ENCODE results near the gene AGBL5. TPM values are rescaled to one million over a fixed set of nuclear protein-coding genes. Genes with fewer than 3 reads are reported as not detected.

Gene AGBL5
- total and polyA plus RNA-seq, 2 of the 13 experiments (the other 11 are each of a cell fraction or from before 2014, with no cell fraction given): 55.9 to 73.3 TPM

- TF ChIP-seq ZNF18 (CRISPR knock-in tag; IDR thresholded peaks at IDR 0.05; ENCODE audit: insufficient replicate concordance) (peak; percentile 100), ATF3 (CRISPR knock-in tag; IDR thresholded peaks at IDR 0.05) (no peak; the same call in 1 of the 2 replicates), MIER2 (CRISPR knock-in tag; IDR thresholded peaks at IDR 0.05) (peak; percentile 85), ZNF674 (CRISPR knock-in tag; IDR thresholded peaks at IDR 0.05; ENCODE audit: low read depth) (no peak), ZNF800 (CRISPR knock-in tag; IDR thresholded peaks at IDR 0.05) (peak; percentile 77), TMF1 (CRISPR knock-in tag; IDR thresholded peaks at IDR 0.05; ENCODE audit: low read depth) (no peak), AKAP8 (CRISPR knock-in tag; IDR thresholded peaks at IDR 0.05) (no peak), ZNF781 (CRISPR knock-in tag; IDR thresholded peaks at IDR 0.05; ENCODE audit: borderline replicate concordance, not compliant biosample characterization) (no peak), ZNF572 (CRISPR knock-in tag; IDR thresholded peaks at IDR 0.05) (peak; percentile 79; the same call in 1 of the 2 replicates), ZNF251 (CRISPR knock-in tag; IDR thresholded peaks at IDR 0.05) (no peak), ZNF564 (CRISPR knock-in tag; IDR thresholded peaks at IDR 0.05) (peak; percentile 96), PAXIP1 (CRISPR knock-in tag; conservative IDR thresholded peaks at IDR 0.05) (peak; percentile 95), PREB (CRISPR knock-in tag; IDR thresholded peaks at IDR 0.05) (peak; percentile 24; the same call in 1 of the 2 replicates), ZNF317 (CRISPR knock-in tag; IDR thresholded peaks at IDR 0.05) (peak; percentile 88), ZFP36 (IDR thresholded peaks at IDR 0.05; ENCODE audit: borderline replicate concordance, low read depth, low read length, partially characterized antibody) (no peak), NFKB2 (CRISPR knock-in tag; IDR thresholded peaks at IDR 0.05; ENCODE audit: borderline replicate concordance) (no peak; the same call in none of the 2 replicates), FOXP1 (IDR thresholded peaks at IDR 0.05) (peak; percentile 84), FOXP1 (CRISPR knock-in tag; IDR thresholded peaks at IDR 0.05) (peak; percentile 96), ARNT (IDR thresholded peaks at IDR 0.05) (no peak), PHF8 (CRISPR knock-in tag; IDR thresholded peaks at IDR 0.05) (peak; percentile 28; the same call in 1 of the 2 replicates), ZNF282 (IDR thresholded peaks at IDR 0.05; ENCODE audit: partially characterized antibody) (no peak)
Observed at GRCh38 chr2:27095745-27096651, 44.5 kb downstream of the AGBL5 start (continued).

All from HepG2 (cell line).